Measurements from ENCODE around the gene SRPX.

- TF ChIP-seq ZNF384 (IDR thresholded peaks at IDR 0.05) (no peak), ARNT (IDR thresholded peaks at IDR 0.05) (no peak), FOXM1 (IDR thresholded peaks at IDR 0.05; ENCODE audit: borderline replicate concordance) (no peak), FOXK2 (IDR thresholded peaks at IDR 0.05) (no peak), L3MBTL2 (conservative IDR thresholded peaks at IDR 0.05) (no peak), ELF4 (IDR thresholded peaks at IDR 0.05) (no peak), NFRKB (IDR thresholded peaks at IDR 0.05) (no peak), SP1 (IDR thresholded peaks at IDR 0.05) (no peak), FOXA1 (IDR thresholded peaks at IDR 0.05) (no peak), CTBP1 (IDR thresholded peaks at IDR 0.05; ENCODE audit: borderline replicate concordance) (no peak), SUZ12 (IDR thresholded peaks at IDR 0.05) (no peak)
Observed at GRCh38 chrX:38206036-38206435, 14.6 kb downstream of the SRPX start.

Data from HEK293T (cell line).